HFF-Myc (cell line): ENCODE results near the gene NFS1.

Source experiments
- DNase-seq: peaks from one replicate; pipeline ENCODE4 v3.0.0-alpha.2; 2011; ENCODE audit warnings: low read depth; ENCODE audit errors: extremely low read depth
- H3K4me3 ChIP-seq: replicated peaks from 2 replicates; pipeline ENCODE4 v1.5.1; 2011; ENCODE audit warnings: low read depth, mild to moderate bottlenecking, control low read depth, low read length
- CTCF ChIP-seq: IDR thresholded peaks from 2 replicates; pipeline ENCODE4 v1.5.1; 2012; ENCODE audit warnings: mild to moderate bottlenecking, low read depth, low read length, control low read depth; ENCODE audit errors: missing control alignments

Gene NFS1

GRCh38 chr20:35731862-35732643 is 32.9 kb upstream of the NFS1 start:
- H3K4me3 ChIP-seq, result no peak overlapping the region
- no peak for TF ChIP-seq CTCF
- DNase-seq, result no peak

- no peak for TF ChIP-seq CTCF
- H3K4me3 ChIP-seq, result no peak overlapping the region
- no peak for DNase-seq
Observed at GRCh38 chr20:35731469-35731788, 32.3 kb upstream of the NFS1 start.

GRCh38 chr20:35730583-35731468 is 31.7 kb upstream of the NFS1 start:
- no peak for TF ChIP-seq CTCF
- H3K4me3 ChIP-seq, result no peak overlapping the region
- DNase-seq, result no peak

GRCh38 chr20:35729836-35730582 is 30.9 kb upstream of the NFS1 start:
- H3K4me3 ChIP-seq, result no peak overlapping the region
- no peak for DNase-seq
- TF ChIP-seq CTCF, result no peak

GRCh38 chr20:35729283-35729807 is 30.2 kb upstream of the NFS1 start:
- H3K4me3 ChIP-seq, result no peak overlapping the region
- TF ChIP-seq CTCF, result no peak
- no peak for DNase-seq

- no peak for DNase-seq
Observed at GRCh38 chr20:35726842-35727711, 27.9 kb upstream of the NFS1 start.

More at GRCh38 chr20:35726842-35727711, 27.9 kb upstream of the NFS1 start:
- TF ChIP-seq CTCF, result no peak
- H3K4me3 ChIP-seq, result no peak overlapping the region
